COLO829 (cell line): ENCODE data around the gene MYO10.
"Not testable (repeated sequence)": the region's sequence is repeated elsewhere in the genome, so short reads cannot be mapped to it uniquely, and the experiment has no call there.

ENCODE experiments used
- DNase-seq: peaks from one replicate; pipeline ENCODE4 v3.0.0; 2012; ENCODE audit warnings: low spot score

The MYO10 gene

GRCh38 chr5:16886793-16887345, 49.2 kb downstream of the MYO10 start:
- no peak for DNase-seq

DNA sequence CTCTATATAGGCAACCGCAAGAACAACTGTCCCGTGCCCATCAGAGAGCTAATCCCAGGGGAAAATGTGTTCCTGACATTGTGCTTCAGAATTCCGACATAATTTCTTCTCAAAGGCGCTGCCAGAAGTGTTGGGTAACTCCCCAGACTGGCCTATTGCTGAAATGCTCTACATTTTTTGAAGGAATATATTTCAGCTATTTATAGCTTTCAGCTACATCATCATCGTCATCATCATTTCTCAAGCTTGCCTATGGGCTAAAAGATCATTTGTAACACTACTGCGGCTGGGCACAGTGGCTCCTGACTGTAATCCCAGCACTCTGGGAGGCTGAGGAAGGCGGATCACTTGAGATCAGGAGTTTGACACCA, 49.7 kb downstream of the MYO10 start:
- no peak for DNase-seq

DNA sequence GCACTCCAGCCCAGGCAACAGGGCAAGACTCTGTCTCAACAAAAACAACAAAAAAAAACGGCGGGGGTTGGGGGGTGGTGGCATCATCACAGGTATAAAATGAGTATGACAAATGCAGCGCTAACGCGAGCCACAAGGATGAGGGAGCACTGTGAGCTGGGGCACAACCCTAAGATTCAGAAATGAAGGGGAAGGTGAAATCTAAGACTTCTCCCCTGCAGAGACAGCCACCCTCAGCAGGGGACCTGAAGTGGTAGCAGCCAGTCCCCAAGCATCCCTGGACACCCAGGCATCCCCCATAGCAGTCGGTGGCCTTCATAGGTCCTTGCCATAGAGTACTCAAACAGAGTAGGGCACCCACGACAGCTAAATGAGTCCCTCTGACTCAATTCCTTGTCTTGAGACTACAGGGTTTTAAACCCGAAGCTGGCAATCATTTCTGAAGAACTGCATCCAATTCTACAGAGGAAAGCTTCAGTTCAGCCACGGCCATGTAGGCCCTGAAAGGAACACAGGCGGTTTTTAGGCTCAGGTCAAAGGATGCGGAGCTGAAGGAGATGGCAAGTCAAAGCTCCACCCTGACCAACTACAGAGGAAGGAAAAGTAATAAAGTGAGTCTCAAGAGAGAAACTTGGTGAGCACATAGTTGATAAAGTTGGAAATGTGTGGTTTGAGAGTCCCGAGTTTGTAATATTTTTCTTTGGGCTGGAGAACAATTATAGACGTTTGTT, 50.3 kb downstream of the MYO10 start:
- no peak for DNase-seq

GRCh38 chr5:16884595-16884994, 51.5 kb downstream of the MYO10 start:
- no peak for DNase-seq

DNA sequence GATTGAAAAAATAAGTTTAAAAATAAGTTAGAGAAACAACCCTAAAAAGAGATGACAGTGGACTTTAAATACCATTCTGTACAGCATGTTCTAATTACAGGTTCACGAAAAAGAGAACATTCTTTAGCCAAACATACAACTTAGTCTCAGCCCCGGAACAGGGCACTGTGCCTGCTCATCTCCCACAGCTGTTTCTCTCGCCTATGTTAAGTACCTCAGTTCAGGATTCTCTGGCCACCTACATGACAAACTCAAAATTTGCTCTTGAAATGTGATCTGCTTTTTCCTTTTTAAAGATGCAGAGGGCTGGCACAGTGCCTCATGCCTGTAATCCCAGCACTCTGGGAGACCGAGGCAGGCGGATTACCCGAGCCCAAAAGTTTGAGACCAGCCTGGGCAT, 52.3 kb downstream of the MYO10 start:
- DNase-seq = no peak

GRCh38 chr5:16883176-16883575, 52.9 kb downstream of the MYO10 start:
- no peak for DNase-seq

GRCh38 chr5:16881251-16881650, 54.8 kb downstream of the MYO10 start:
- no peak for DNase-seq

- no peak for DNase-seq
Observed at GRCh38 chr5:16880547-16880946, 55.5 kb downstream of the MYO10 start.

- DNase-seq = no peak
Observed at GRCh38 chr5:16879650-16880049, 56.4 kb downstream of the MYO10 start.

- no peak for DNase-seq
Observed at GRCh38 chr5:16879191-16879590, 56.9 kb downstream of the MYO10 start.

DNA sequence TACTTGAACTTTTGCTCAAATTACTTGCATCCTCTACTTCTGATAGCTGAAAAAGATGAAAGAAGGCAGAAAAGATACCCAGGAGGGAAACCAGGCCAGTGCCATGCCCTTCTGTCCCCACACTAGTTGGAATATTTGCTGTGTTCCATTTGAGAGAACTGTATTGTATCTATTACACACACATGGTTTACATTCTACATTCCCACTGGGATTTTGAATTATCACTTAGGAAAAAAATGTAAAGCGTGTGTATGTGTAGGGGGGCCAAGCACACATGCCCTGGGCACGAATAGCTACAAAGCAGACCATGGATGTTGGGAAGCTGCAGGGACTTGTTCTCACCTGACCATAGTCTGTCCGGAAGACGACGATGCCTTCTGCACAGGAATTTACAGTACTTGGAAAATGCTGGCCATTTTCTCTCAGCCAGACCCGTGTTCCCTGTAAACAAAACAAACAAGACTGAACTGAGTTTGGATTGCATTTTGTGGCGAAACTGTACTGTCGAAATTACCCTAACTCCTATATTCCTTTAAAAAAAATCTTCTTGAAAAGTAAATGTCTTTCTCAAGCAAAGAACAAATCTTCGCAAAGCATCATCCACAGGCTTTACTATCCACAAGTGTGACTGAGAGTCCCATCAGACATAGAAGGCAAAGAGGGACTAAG, 58.7 kb downstream of the MYO10 start:
- no peak for DNase-seq

GRCh38 chr5:16874424-16874823, 61.7 kb downstream of the MYO10 start:
- not testable (repeated sequence) for DNase-seq

DNA sequence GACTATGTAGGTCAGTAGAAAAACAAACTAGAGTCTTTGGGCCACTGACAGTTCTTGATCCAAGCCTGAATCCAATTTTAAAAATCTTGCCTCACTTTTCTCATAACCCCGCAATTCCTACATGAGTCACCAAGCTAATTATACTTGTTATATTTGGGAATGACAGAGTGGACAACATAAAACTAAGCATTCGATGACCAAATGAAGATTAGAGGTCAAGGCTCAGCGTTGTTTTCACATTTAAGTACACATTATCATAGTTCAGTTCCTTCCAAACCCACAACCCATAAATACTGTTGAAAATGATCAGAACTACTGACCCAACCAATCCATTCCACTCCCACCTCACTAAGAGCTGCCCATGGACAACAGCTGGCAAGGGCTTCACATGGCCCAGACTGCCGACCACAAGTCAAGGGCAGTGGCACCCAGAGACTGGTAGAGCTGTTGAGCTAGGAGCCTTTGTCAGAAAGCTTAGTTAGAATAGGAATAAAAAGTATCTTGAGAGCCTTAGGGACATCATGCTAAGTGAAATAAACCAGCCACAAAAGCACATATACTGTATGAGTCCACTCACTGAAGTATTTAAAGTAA, 64.2 kb downstream of the MYO10 start:
- no peak for DNase-seq

GRCh38 chr5:16870878-16871277, 65.2 kb downstream of the MYO10 start:
- DNase-seq = no peak

- no peak for DNase-seq
Observed at GRCh38 chr5:16869821-16870796, 66.0 kb downstream of the MYO10 start.

GRCh38 chr5:16867577-16867953, 68.5 kb downstream of the MYO10 start:
- no peak for DNase-seq

DNA sequence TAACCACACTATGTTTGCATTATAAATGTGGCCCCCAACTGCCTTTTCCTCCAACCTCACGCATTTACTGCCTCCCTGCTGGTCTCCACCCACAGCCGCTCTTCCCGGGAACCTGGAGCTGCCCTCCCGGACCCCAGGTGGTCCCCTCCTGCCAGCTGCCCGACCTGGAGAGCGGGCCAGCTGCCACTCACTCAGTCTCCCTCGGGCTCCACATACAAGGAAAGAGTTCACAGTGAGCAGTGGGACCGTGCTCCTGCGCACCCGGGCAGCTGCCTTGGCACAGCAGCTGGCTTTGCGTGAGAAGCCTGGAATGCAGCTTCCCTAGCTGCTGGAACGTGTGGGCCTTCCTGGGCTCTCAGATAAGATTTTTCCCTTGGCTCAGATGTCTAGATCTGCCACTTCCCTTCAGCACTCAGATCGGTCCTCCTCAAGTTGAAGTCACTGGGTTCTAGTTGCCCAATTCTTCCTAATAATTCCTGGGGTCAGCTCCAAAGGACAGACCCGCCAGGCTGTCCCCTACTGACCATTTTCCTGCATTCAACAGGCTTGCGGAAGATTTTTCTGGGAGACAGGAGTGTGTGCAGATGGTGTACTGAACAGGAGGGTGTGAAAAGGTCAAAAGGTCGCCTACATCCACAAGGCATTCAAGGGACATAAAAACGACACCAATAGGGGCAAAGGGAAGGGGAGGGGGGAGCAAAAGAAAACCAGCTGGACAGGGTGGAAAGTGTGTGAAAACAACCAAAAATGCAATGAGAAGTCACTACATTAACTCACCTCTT, 69.1 kb downstream of the MYO10 start:
- DNase-seq = no peak

DNA sequence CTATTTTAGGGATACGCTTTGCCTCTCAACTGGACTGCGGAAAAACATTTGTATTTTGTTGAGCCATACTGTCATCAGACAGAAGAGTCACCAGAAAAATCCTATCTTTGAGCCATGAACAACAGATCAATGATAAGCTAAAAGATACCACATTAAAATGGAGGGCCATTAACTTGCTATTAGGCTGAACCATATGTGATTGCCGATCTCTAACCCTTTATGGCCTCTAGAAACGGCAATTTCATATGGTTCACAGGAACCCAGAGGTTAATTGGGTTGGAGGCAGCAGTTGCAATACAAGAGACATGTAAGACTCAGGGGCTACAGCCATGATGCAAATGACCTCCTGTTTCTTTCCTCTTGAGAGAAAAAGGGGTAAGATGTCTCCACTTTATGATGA, 69.8 kb downstream of the MYO10 start:
- no peak for DNase-seq

- no peak for DNase-seq
Observed at GRCh38 chr5:16865151-16865550, 70.9 kb downstream of the MYO10 start.

GRCh38 chr5:16864631-16865131, 71.4 kb downstream of the MYO10 start:
- no peak for DNase-seq

DNA sequence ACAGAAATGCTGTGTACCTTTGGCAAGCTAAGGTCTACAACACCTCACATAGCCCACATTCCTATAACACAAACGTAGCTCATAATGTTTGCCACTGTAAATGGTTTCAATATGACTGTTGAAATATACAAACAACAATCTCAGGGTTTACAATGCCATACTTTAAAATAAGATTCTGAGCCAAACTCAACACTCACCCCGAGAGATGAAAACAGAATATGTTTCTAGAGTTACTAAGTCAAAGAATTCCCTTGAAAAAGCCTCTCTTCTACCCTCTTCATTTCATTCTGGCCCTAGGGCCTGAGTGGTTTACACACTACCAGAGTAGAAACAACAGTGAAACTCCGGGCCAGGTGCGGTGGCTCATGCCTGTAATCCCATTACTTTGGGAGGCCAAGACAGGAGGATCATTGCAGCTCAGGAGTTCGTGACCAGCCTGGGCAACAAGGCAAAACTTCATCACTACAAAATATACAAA, 72.6 kb downstream of the MYO10 start:
- no peak for DNase-seq
